Transverse colon (tissue), 4 donors: ENCODE results near the gene SLC39A11. TPM values are rescaled to one million over a fixed set of nuclear protein-coding genes. Genes with fewer than 3 reads are reported as not detected.
"Not testable (repeated sequence)": the region's sequence is repeated elsewhere in the genome, so short reads cannot be mapped to it uniquely, and the experiment has no call there.

ENCODE experiments used
- DNase-seq: peaks from one replicate; pipeline ENCODE4 v3.0.0-alpha.2; 2019
- H3K27ac ChIP-seq, 4 donors: fragments of 200-600 bp; sonication (generic); 2 replicates each; pipeline ENCODE4 v1.5.1; 2016 to 2018; ENCODE audit warnings: inconsistent platforms in 4 of 4
- H3K27me3 ChIP-seq: fragments of 200-600 bp; sonication (generic); 2 replicates; pipeline ENCODE4 v1.5.1; 2017; ENCODE audit warnings: inconsistent platforms
- H3K36me3 ChIP-seq, 4 donors: fragments of 200-600 bp; sonication (generic); 2 replicates each; pipeline ENCODE4 v1.5.1; 2017 to 2019; ENCODE audit warnings: inconsistent platforms in 4 of 4
- H3K4me1 ChIP-seq, 4 donors: fragments of 200-600 bp; sonication (generic); 2 replicates each; pipeline ENCODE4 v1.5.1; 2017 to 2020; ENCODE audit warnings: inconsistent platforms in 4 of 4
- H3K4me3 ChIP-seq, 4 donors: fragments of 200-600 bp; sonication (generic); 1 replicate in 1 of 4; 2 replicates in 3 of 4; pipeline versions ENCODE4 v1.5.1 to v1.6.1; 2017 to 2019; ENCODE audit warnings: inconsistent platforms in 4 of 4
- H3K9me3 ChIP-seq, 2 donors: fragments of 200-600 bp; sonication (generic); 2 replicates each; pipeline ENCODE4 v1.5.1; 2017 to 2019; ENCODE audit warnings: inconsistent platforms in 2 of 2
- CTCF ChIP-seq, 5 experiments: fragments of 200-600 bp in 3 of 5; fragments of 450-650 bp in 2 of 5; sonication (generic) in 3 of 5; IDR thresholded peaks; 1 replicate in 2 of 5; 2 replicates in 3 of 5; pipeline ENCODE4 v1.5.1; 2016 to 2017; ENCODE audit warnings: antibody characterized with exemption in 5 of 5, inconsistent platforms in 3 of 5, mild to moderate bottlenecking in 2 of 5, moderate library complexity in 1 of 5
- EP300 ChIP-seq: sonication (generic); formaldehyde crosslinking; IDR thresholded peaks from one replicate; pipeline ENCODE4 v1.6.1; 2017; ENCODE audit warnings: antibody characterized with exemption, low read depth
- POLR2A ChIP-seq: fragments of 450-650 bp; IDR thresholded peaks from one replicate; pipeline ENCODE4 v1.6.1; 2016; ENCODE audit warnings: antibody characterized with exemption, mild to moderate bottlenecking, moderate library complexity
- POLR2AphosphoS5 ChIP-seq, 3 donors: sonication (generic); formaldehyde crosslinking; IDR thresholded peaks; one replicate each; pipeline ENCODE4 v1.6.1; 2016; ENCODE audit warnings: antibody characterized with exemption in 3 of 3
- WGBS, 2 donors: methylation state at CpG; one replicate each; pipeline ENCODE4 v1.1.5; 2018; ENCODE audit warnings: low coverage in 1 of 2; 5-methylcytosine and 5-hydroxymethylcytosine counted together
- in situ Hi-C, 4 donors: fragments of 200-750 bp; cut with MboI; loops; one replicate each; pipeline versions ENCODE4 v1.15.0 to v1.15.1; 2017; ENCODE audit warnings: low sequenced_read_pairs in 3 of 4, low pct_ligation_motif_present in 1 of 4, low pct_unique_long_range_greater_than_20kb in 1 of 4
- intact Hi-C: fragments of 100-400 bp; cut with DNase I; formaldehyde crosslinking; loops from one replicate; pipeline ENCODE4 v1.15.1; 2023; ENCODE audit warnings: low total_unique reads
- total RNA-seq, 4 donors: library from RNA; depleted of rRNA; stranded (reverse); fragments of >200 nt; gene quantifications; one replicate each; pipeline ENCODE4 v1.1.0, GENCODE V29; 2016

The SLC39A11 gene
- total RNA-seq, 4 donors from 2014 or later, result 20.7 to 49.7 (median 33.3) TPM

- in situ Hi-C loops, result no loop called here
- intact Hi-C loops, result no loop called here
- no peak for DNase-seq
- Histone ChIP-seq H3K27ac (no peak overlapping the region), H3K36me3 (no peaks in the 10 kb centered on the region), H3K27me3 (peaks cover 7% of the 10 kb centered on the region), H3K9me3 (no peaks in the 10 kb centered on the region), H3K4me1 (no peaks in the 10 kb centered on the region), H3K4me3 (no peak overlapping the region)
- 93% methylated on average over 2 of the region's 2 CpGs; no CpG with 5 or more reads in 1 of the 2 donors for WGBS, 2 donors
- TF ChIP-seq POLR2A (no peak), EP300 (no peak), CTCF (IDR thresholded peaks at IDR 0.05) (no peak), POLR2AphosphoS5 (IDR thresholded peaks at IDR 0.05) (no peak)
Observed at GRCh38 chr17:73100363-73100762, 7.9 kb upstream of the SLC39A11 start.

GRCh38 chr17:73099511-73099910 is 7.0 kb upstream of the SLC39A11 start:
- WGBS, 2 donors, result 67% methylated on average over 10 of the region's 10 CpGs; no CpG with 5 or more reads in 1 of the 2 donors
- TF ChIP-seq POLR2A (no peak), EP300 (no peak), CTCF (IDR thresholded peaks at IDR 0.05) (no peak), POLR2AphosphoS5 (IDR thresholded peaks at IDR 0.05) (no peak)
- intact Hi-C loops (no loop called here), in situ Hi-C loops (no loop called here)
- H3K4me1 ChIP-seq, result no peaks in the 10 kb centered on the region
- no peaks in the 10 kb centered on the region for H3K9me3 ChIP-seq
- H3K27me3 ChIP-seq, result peaks cover 7% of the 10 kb centered on the region
- no peak for DNase-seq
- no peak overlapping the region for H3K4me3 ChIP-seq
- no peaks in the 10 kb centered on the region for H3K36me3 ChIP-seq
- H3K27ac ChIP-seq, result no peak overlapping the region

GRCh38 chr17:73098919-73099318 is 6.4 kb upstream of the SLC39A11 start:
- DNase-seq, result no peak
- 20 to 50% methylated on average over 2 to 5 of the region's 5 CpGs for WGBS, 2 donors
- intact Hi-C loops, result no loop called here

GRCh38 chr17:73097973-73098765 is 5.7 kb upstream of the SLC39A11 start:
- intact Hi-C loops, H3K9me3 ChIP-seq, H3K27ac ChIP-seq, in situ Hi-C loops, DNase-seq, H3K27me3 ChIP-seq, H3K36me3 ChIP-seq, H3K4me3 ChIP-seq, H3K4me1 ChIP-seq: not testable (repeated sequence)
- 80% methylated on average over 8 of the region's 8 CpGs; no CpG with 5 or more reads in 1 of the 2 donors for WGBS, 2 donors

More at GRCh38 chr17:73098919-73099318, 6.4 kb upstream of the SLC39A11 start:
- in situ Hi-C loops, result no loop called here
- H3K4me3 ChIP-seq, result no peak overlapping the region
- H3K36me3 ChIP-seq, result no peaks in the 10 kb centered on the region
- no peak overlapping the region for H3K27ac ChIP-seq
- H3K27me3 ChIP-seq, result peaks cover 7% of the 10 kb centered on the region
- H3K4me1 ChIP-seq, result no peaks in the 10 kb centered on the region
- TF ChIP-seq CTCF (IDR thresholded peaks at IDR 0.05) (no peak), POLR2AphosphoS5 (IDR thresholded peaks at IDR 0.05) (no peak), EP300 (no peak), POLR2A (no peak)
- H3K9me3 ChIP-seq, result no peaks in the 10 kb centered on the region
